CD4-positive, CD25-positive, alpha-beta regulatory T cell (primary cell): Measurements from ENCODE around the gene OPN1SW. TPM values are rescaled to one million over a fixed set of nuclear protein-coding genes. Genes with fewer than 3 reads are reported as not detected.

Experiments
- ATAC-seq, 2 donors: fragments of 150-1000 bp; cut with Tn5 transposase; one replicate each; pipeline ENCODE4 v1.10.0; 2021; ENCODE audit warnings: low read depth in 2 of 2, moderate number of reproducible peaks in 2 of 2, moderate library complexity in 1 of 2
- DNase-seq, 3 donors: peaks; one replicate each; pipeline versions ENCODE4 v3.0.0 to v3.0.0-alpha.2; 2012 to 2022; ENCODE audit warnings: mixed read lengths in 1 of 3
- H3K27ac ChIP-seq: one replicate; pipeline ENCODE4 v1.7.0; 2013; ENCODE audit warnings: mild to moderate bottlenecking, low read length; ENCODE audit not compliant: insufficient read depth, poor library complexity, severe bottlenecking
- H3K27me3 ChIP-seq: one replicate; pipeline ENCODE4 v1.7.0; 2013; ENCODE audit warnings: low read length; ENCODE audit not compliant: control insufficient read depth, insufficient read depth
- H3K36me3 ChIP-seq: one replicate; pipeline ENCODE4 v1.7.0; 2013; ENCODE audit warnings: mild to moderate bottlenecking, low read length, moderate library complexity; ENCODE audit not compliant: control insufficient read depth, insufficient read depth
- H3K4me1 ChIP-seq: 2 replicates; pipeline ENCODE4 v1.7.0; 2013; ENCODE audit warnings: mild to moderate bottlenecking, low read length; ENCODE audit not compliant: insufficient read depth, control insufficient read depth, poor library complexity, severe bottlenecking
- H3K4me3 ChIP-seq: one replicate; pipeline ENCODE4 v1.7.0; 2013; ENCODE audit warnings: low read depth, mild to moderate bottlenecking, low read length, moderate library complexity
- H3K9me3 ChIP-seq, 2 experiments: 1 replicate in 1 of 2; 2 replicates in 1 of 2; pipeline ENCODE4 v1.7.0; 2013; ENCODE audit warnings: low read length in 2 of 2, mild to moderate bottlenecking in 1 of 2, moderate library complexity in 1 of 2; ENCODE audit not compliant: control insufficient read depth in 2 of 2
- H3K27ac Mint-ChIP-seq, 3 donors: one replicate each; pipeline ENCODE4 v1.8.0; 2020 to 2022; ENCODE audit warnings: mild to moderate bottlenecking in 3 of 3, mixed read lengths in 3 of 3, moderate library complexity in 2 of 3
- H3K27me3 Mint-ChIP-seq: one replicate; pipeline ENCODE4 v1.8.0; 2022; ENCODE audit warnings: mild to moderate bottlenecking, mixed read lengths
- H3K36me3 Mint-ChIP-seq: one replicate; pipeline ENCODE4 v1.8.0; 2020; ENCODE audit warnings: mixed read lengths
- H3K4me1 Mint-ChIP-seq, 4 donors: one replicate each; pipeline ENCODE4 v1.8.0; 2020 to 2022; ENCODE audit warnings: mixed read lengths in 4 of 4, mild to moderate bottlenecking in 1 of 4
- H3K4me3 Mint-ChIP-seq, 4 donors: one replicate each; pipeline ENCODE4 v1.8.0; 2020 to 2022; ENCODE audit warnings: mild to moderate bottlenecking in 4 of 4, mixed read lengths in 4 of 4, moderate library complexity in 3 of 4
- H3K9me3 Mint-ChIP-seq, 7 donors: one replicate each; pipeline ENCODE4 v1.8.0; 2020 to 2022; ENCODE audit warnings: mixed read lengths in 7 of 7, mild to moderate bottlenecking in 3 of 7, moderate library complexity in 2 of 7
- polyA plus RNA-seq, 4 donors: library from polyadenylated mRNA; unstranded; fragments of 300-500 nt; fragmentation: Illumina TruSeq; gene quantifications; one replicate each; pipeline ENCODE4 v1.2.3, GENCODE V29; 2021
- total RNA-seq: library from RNA; stranded (reverse); gene quantifications from one replicate; pipeline ENCODE4 v1.2.3, GENCODE V29; 2022

The OPN1SW gene
- total and polyA plus RNA-seq, 5 donors from 2014 or later = not detected

- Mint-ChIP-seq H3K4me1 (peaks cover 14 to 20% (median 16%) of the 10 kb centered on the region in 4 donors), H3K27me3 (peaks cover 10% of the 10 kb centered on the region), H3K9me3 (peaks cover 0 to 2% (median 0%) of the 10 kb centered on the region in 7 donors), H3K4me3 (peak overlapping the region in 1 of 4 donors; percentile 39), H3K27ac (peak overlapping the region in 1 of 3 donors; percentile 6), H3K36me3 (no peaks in the 10 kb centered on the region)
- DNase-seq (no peak), ATAC-seq (no peak)
- peaks cover 17% of the 10 kb centered on the region for H3K4me1 ChIP-seq
- H3K36me3 ChIP-seq = no peaks in the 10 kb centered on the region
- no peaks in the 10 kb centered on the region for H3K9me3 ChIP-seq
- peaks cover 9% of the 10 kb centered on the region for H3K27me3 ChIP-seq
- no peak overlapping the region for H3K27ac ChIP-seq
- no peak overlapping the region for H3K4me3 ChIP-seq
Observed at GRCh38 chr7:128735436-128735835, 40.2 kb downstream of the OPN1SW start.

GRCh38 chr7:128734890-128735289 is 40.7 kb downstream of the OPN1SW start:
- H3K4me1 Mint-ChIP-seq = peaks cover 8 to 15% (median 12%) of the 10 kb centered on the region in 4 donors
- no peak overlapping the region for H3K4me3 Mint-ChIP-seq
- DNase-seq (peak in 1 of 3 donors; percentile 13), ATAC-seq (no peak)
- peaks cover 10% of the 10 kb centered on the region for H3K27me3 Mint-ChIP-seq
- no peak overlapping the region for H3K4me3 ChIP-seq
- peaks cover 12% of the 10 kb centered on the region for H3K4me1 ChIP-seq
- no peak overlapping the region for H3K27ac ChIP-seq
- H3K27me3 ChIP-seq = peaks cover 9% of the 10 kb centered on the region
- no peaks in the 10 kb centered on the region for H3K36me3 ChIP-seq
- no peak overlapping the region for H3K27ac Mint-ChIP-seq
- H3K9me3 ChIP-seq = no peaks in the 10 kb centered on the region
- H3K36me3 Mint-ChIP-seq = no peaks in the 10 kb centered on the region
- peaks cover 0 to 2% (median 0%) of the 10 kb centered on the region in 7 donors for H3K9me3 Mint-ChIP-seq

GRCh38 chr7:128733278-128733645 is 42.3 kb downstream of the OPN1SW start:
- Mint-ChIP-seq H3K27ac (no peak overlapping the region), H3K9me3 (peaks cover 0 to 2% (median 0%) of the 10 kb centered on the region in 7 donors), H3K36me3 (no peaks in the 10 kb centered on the region), H3K4me3 (no peak overlapping the region), H3K27me3 (peaks cover 13% of the 10 kb centered on the region), H3K4me1 (peaks cover 0 to 6% (median 3%) of the 10 kb centered on the region in 4 donors)
- Histone ChIP-seq H3K27ac (no peak overlapping the region), H3K27me3 (peaks cover 9% of the 10 kb centered on the region), H3K9me3 (no peaks in the 10 kb centered on the region), H3K4me1 (peaks cover 5% of the 10 kb centered on the region), H3K4me3 (no peak overlapping the region), H3K36me3 (no peaks in the 10 kb centered on the region)
- ATAC-seq (no peak), DNase-seq (no peak)

GRCh38 chr7:128732521-128733277 is 42.9 kb downstream of the OPN1SW start:
- ATAC-seq (no peak), DNase-seq (no peak)
- H3K4me1 Mint-ChIP-seq = peaks cover 0 to under 1% (median 0%) of the 10 kb centered on the region in 4 donors

GRCh38 chr7:128731184-128731583 is 44.4 kb downstream of the OPN1SW start:
- no peak overlapping the region for H3K27ac ChIP-seq
- peaks cover 14% of the 10 kb centered on the region for H3K27me3 ChIP-seq
- H3K4me1 Mint-ChIP-seq = no peaks in the 10 kb centered on the region
- no peak overlapping the region for H3K27ac Mint-ChIP-seq
- peaks cover 31% of the 10 kb centered on the region for H3K27me3 Mint-ChIP-seq
- no peaks in the 10 kb centered on the region for H3K9me3 ChIP-seq
- no peaks in the 10 kb centered on the region for H3K36me3 ChIP-seq
- H3K4me3 ChIP-seq = no peak overlapping the region
- no peak for ATAC-seq
- no peak for DNase-seq
- H3K4me1 ChIP-seq = no peaks in the 10 kb centered on the region
- peaks cover 0 to 2% (median 0%) of the 10 kb centered on the region in 7 donors for H3K9me3 Mint-ChIP-seq
- no peaks in the 10 kb centered on the region for H3K36me3 Mint-ChIP-seq
- no peak overlapping the region for H3K4me3 Mint-ChIP-seq

More at GRCh38 chr7:128732521-128733277, 42.9 kb downstream of the OPN1SW start:
- Histone ChIP-seq H3K27me3 (peaks cover 9% of the 10 kb centered on the region), H3K4me1 (no peaks in the 10 kb centered on the region), H3K9me3 (no peaks in the 10 kb centered on the region), H3K27ac (no peak overlapping the region), H3K36me3 (no peaks in the 10 kb centered on the region), H3K4me3 (no peak overlapping the region)
- Mint-ChIP-seq H3K4me3 (no peak overlapping the region), H3K27ac (no peak overlapping the region), H3K36me3 (no peaks in the 10 kb centered on the region), H3K9me3 (peaks cover 0 to 2% (median 0%) of the 10 kb centered on the region in 7 donors), H3K27me3 (peaks cover 19% of the 10 kb centered on the region)

GRCh38 chr7:128729494-128729893 is 46.1 kb downstream of the OPN1SW start:
- H3K4me1 Mint-ChIP-seq = no peaks in the 10 kb centered on the region
- no peaks in the 10 kb centered on the region for H3K36me3 Mint-ChIP-seq
- no peaks in the 10 kb centered on the region for H3K9me3 Mint-ChIP-seq
- ATAC-seq = no peak
- H3K9me3 ChIP-seq = no peaks in the 10 kb centered on the region
- no peaks in the 10 kb centered on the region for H3K36me3 ChIP-seq
- no peak for DNase-seq
- peaks cover 36% of the 10 kb centered on the region for H3K27me3 Mint-ChIP-seq
- no peak overlapping the region for H3K4me3 Mint-ChIP-seq
- H3K27me3 ChIP-seq = peaks cover 16% of the 10 kb centered on the region
- no peaks in the 10 kb centered on the region for H3K4me1 ChIP-seq
- H3K4me3 ChIP-seq = no peak overlapping the region
- no peak overlapping the region for H3K27ac Mint-ChIP-seq
- no peak overlapping the region for H3K27ac ChIP-seq

- H3K4me1 Mint-ChIP-seq = no peaks in the 10 kb centered on the region
- H3K9me3 Mint-ChIP-seq = no peaks in the 10 kb centered on the region
- Histone ChIP-seq H3K9me3 (no peaks in the 10 kb centered on the region), H3K4me1 (no peaks in the 10 kb centered on the region), H3K27me3 (peaks cover 16% of the 10 kb centered on the region), H3K4me3 (no peak overlapping the region), H3K36me3 (no peaks in the 10 kb centered on the region), H3K27ac (no peak overlapping the region)
- no peak overlapping the region for H3K4me3 Mint-ChIP-seq
- peaks cover 39% of the 10 kb centered on the region for H3K27me3 Mint-ChIP-seq
- no peak for ATAC-seq
- no peaks in the 10 kb centered on the region for H3K36me3 Mint-ChIP-seq
- no peak overlapping the region for H3K27ac Mint-ChIP-seq
- DNase-seq = no peak
Observed at GRCh38 chr7:128728598-128728997, 47.0 kb downstream of the OPN1SW start.

- H3K9me3 Mint-ChIP-seq = no peaks in the 10 kb centered on the region
- H3K9me3 ChIP-seq = no peaks in the 10 kb centered on the region
- H3K27me3 Mint-ChIP-seq = peaks cover 39% of the 10 kb centered on the region
- H3K27ac ChIP-seq = no peak overlapping the region
- H3K4me1 Mint-ChIP-seq = no peaks in the 10 kb centered on the region
- H3K4me3 ChIP-seq = no peak overlapping the region
- no peaks in the 10 kb centered on the region for H3K4me1 ChIP-seq
- no peak overlapping the region for H3K27ac Mint-ChIP-seq
- H3K36me3 ChIP-seq = no peaks in the 10 kb centered on the region
- no peak for ATAC-seq
- H3K36me3 Mint-ChIP-seq = no peaks in the 10 kb centered on the region
- no peak overlapping the region for H3K4me3 Mint-ChIP-seq
- peaks cover 10% of the 10 kb centered on the region for H3K27me3 ChIP-seq
- DNase-seq = no peak
Observed at GRCh38 chr7:128727239-128727638, 48.4 kb downstream of the OPN1SW start.
